ENCODE results near the gene FILIP1L.

Gene FILIP1L

GRCh38 chr3:99943931-99944761 lies 170.2 kb downstream of the FILIP1L start:
- no peak for TF ChIP-seq CTCF (conservative IDR thresholded peaks at IDR 0.05)
- H3K27ac ChIP-seq: peak overlapping the region; percentile 72

GRCh38 chr3:99941211-99941610 lies 173.1 kb downstream of the FILIP1L start:
- no peak overlapping the region for H3K27ac ChIP-seq
- no peak for TF ChIP-seq CTCF (conservative IDR thresholded peaks at IDR 0.05)

GRCh38 chr3:99940350-99940749 lies 174.0 kb downstream of the FILIP1L start:
- H3K27ac ChIP-seq: no peak overlapping the region
- TF ChIP-seq CTCF (conservative IDR thresholded peaks at IDR 0.05): no peak

- no peak overlapping the region for H3K27ac ChIP-seq
- TF ChIP-seq CTCF (conservative IDR thresholded peaks at IDR 0.05): no peak
These were observed 174.4 kb downstream of the FILIP1L start for GRCh38 chr3:99939876-99940275.

GRCh38 chr3:99938270-99938911 lies 175.9 kb downstream of the FILIP1L start:
- TF ChIP-seq CTCF (conservative IDR thresholded peaks at IDR 0.05): no peak
- no peak overlapping the region for H3K27ac ChIP-seq

- TF ChIP-seq CTCF (conservative IDR thresholded peaks at IDR 0.05): no peak
- peak overlapping the region; percentile 10; the same call in 1 of the 2 replicates for H3K27ac ChIP-seq
These were observed 179.1 kb downstream of the FILIP1L start for GRCh38 chr3:99934975-99935797.

Measured in VCaP (cell line).